GM12864 (cell line): Measurements from ENCODE around the gene UBE2J2.

Experiments used
- DNase-seq: peaks from one replicate; pipeline ENCODE4 v3.0.0-alpha.2; 2011; ENCODE audit warnings: low read depth
- H3K4me3 ChIP-seq: 2 replicates; pipeline ENCODE4 v1.5.1; 2011; ENCODE audit warnings: mild to moderate bottlenecking, low read depth, low read length, control low read depth
- CTCF ChIP-seq: IDR thresholded peaks from 2 replicates; pipeline ENCODE4 v1.5.1; 2011; ENCODE audit warnings: low read depth, mild to moderate bottlenecking, moderate library complexity, low read length, control low read depth, inconsistent platforms; ENCODE audit errors: missing control alignments

Gene UBE2J2

GRCh38 chr1:1273512-1274298 lies at the start of gene UBE2J2:
TSS of gene UBE2J2 (minus strand) at chr1:1273854. CDS start at chr1:1267992, 5,862 bp downstream.
- TF ChIP-seq CTCF, result no peak
- DNase-seq, result peak; percentile 70
- peak within 1 kb of the TSS; percentile 99 for H3K4me3 ChIP-seq

- peak overlapping the region; percentile 43; the same call in 1 of the 2 replicates for H3K4me3 ChIP-seq
- TF ChIP-seq CTCF, result no peak
- DNase-seq, result no peak
These were observed 49.3 kb upstream of the UBE2J2 start for GRCh38 chr1:1322952-1323351.

DNA sequence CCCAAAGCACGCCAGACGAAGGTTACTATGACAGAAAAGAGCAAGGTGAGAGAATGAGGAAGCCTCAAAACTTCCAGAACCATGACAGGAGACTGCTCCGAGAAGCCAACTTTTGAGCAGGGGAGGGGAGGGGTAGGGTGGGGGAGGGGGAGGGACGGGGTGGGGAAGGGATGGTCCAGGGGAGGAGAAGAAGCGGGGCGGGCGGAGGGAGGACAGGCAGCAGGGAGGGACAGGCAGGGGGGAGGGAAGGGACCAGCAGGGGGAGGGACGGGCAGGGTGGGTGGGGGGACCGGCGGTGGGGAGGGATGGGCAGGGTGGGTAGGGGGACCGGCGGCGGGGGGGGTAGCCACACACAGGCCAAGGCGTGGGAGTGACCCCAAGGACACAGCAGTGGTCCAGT lies 48.8 kb upstream of the UBE2J2 start:
- H3K4me3 ChIP-seq, result no peak overlapping the region
- DNase-seq, result no peak
- TF ChIP-seq CTCF, result no peak

DNA sequence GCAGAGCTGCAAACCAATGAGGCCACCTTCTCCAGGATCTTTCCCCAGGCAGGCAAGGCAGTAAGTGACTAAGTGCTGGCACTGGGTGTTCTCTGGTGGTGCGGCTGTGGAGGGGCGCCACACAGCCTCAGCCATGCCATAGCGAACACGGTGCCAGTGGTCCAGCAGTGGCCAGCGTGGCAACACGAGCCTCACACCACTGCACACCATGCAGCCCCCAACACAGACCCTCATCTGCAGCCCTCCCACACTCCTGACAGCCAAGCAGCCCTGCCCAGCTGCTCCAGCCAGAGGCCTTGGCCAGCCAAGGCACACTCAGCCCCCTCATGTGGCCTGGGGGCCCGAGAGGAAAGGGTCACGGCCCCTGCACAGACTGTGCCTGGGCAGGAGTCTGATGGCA lies 47.8 kb upstream of the UBE2J2 start:
- no peak overlapping the region for H3K4me3 ChIP-seq
- DNase-seq, result no peak
- TF ChIP-seq CTCF, result no peak

DNA sequence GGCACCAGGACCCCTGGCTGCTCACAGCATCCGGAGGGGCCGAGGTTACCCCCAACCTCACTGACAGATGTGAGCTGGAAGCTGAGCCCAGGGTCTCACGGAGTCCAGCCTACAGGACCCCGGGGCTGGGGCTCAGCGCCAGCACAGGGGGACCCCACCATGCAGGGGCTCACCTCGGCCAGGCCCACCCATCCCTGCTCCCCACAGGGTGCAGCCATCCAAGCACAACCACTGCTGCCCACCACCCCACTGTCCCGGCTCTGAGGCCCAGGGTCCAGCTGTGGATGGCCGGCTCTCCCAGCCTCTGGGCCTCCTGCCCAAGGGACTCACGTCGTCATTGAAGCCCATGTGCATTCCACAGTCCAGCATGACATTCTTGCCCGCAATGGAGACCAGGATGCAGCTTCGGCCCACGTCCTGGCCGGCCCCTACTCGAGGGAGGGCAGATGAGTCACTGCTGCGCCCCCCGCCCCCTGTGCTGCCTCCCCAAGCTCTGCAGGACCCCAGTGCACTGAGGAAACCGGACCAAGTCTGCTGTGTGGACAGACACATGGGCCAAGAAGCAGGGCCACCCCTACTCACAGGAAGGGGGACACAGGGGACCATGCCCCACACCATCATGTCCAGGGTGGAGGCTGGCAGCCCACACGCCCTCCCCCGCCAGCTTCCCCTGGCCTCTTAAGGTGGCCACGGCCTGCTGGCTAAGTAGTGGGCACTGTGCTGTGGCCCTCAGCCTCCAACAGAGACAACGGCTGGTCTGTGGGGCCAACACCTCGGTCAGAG lies 47.2 kb upstream of the UBE2J2 start:
- DNase-seq, result no peak
- TF ChIP-seq CTCF, result no peak

GRCh38 chr1:1319646-1319941 lies 45.9 kb upstream of the UBE2J2 start:
- no peak for DNase-seq
- no peak overlapping the region for H3K4me3 ChIP-seq
- TF ChIP-seq CTCF, result no peak

More for the DNA sequence above, 47.2 kb upstream of the UBE2J2 start:
- no peak overlapping the region for H3K4me3 ChIP-seq
